DOHH2 (cell line): Measurements from ENCODE around the gene WHRN.

ENCODE experiments used
- CTCF ChIP-seq: fragments of 200-600 bp; sonication (generic); IDR thresholded peaks from one replicate; pipeline ENCODE4 v1.5.1; 2014; ENCODE audit warnings: antibody characterized with exemption, mild to moderate bottlenecking, low read depth, low read length; ENCODE audit not compliant: poor library complexity, severe bottlenecking
- EZH2phosphoT487 ChIP-seq: fragments of 200-600 bp; sonication (generic); IDR thresholded peaks from 2 replicates; pipeline ENCODE4 v1.6.1; 2017; ENCODE audit warnings: borderline replicate concordance, mild to moderate bottlenecking, antibody characterized with exemption, low read length, moderate library complexity, mixed read lengths

DNA sequence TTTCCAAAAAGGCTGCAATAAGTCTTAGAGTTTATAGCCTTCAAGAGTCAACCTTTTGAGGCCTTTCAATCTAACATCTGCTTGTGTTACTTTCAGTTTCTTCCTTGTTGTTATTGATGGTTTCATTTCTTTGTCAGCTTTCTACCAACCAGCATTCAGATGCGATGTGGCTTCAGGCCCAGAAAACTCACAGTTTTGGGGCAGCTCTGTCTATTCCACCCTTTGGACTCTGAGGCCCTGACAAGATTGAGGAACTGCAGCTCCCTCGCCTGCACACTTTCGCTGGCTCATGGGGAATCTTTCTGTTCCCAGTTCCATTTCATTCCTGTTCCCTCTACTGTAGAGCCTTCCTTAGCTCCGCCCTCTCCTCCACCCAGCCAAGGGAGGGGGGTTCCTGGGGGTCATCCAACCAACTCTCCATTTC is 13.3 kb upstream of the WHRN start:
- TF ChIP-seq CTCF (no peak), EZH2phosphoT487 (no peak)
